HepG2 (cell line): ENCODE results near the gene LHPP. TPM values are rescaled to one million over a fixed set of nuclear protein-coding genes. Genes with fewer than 3 reads are reported as not detected.

Experiments
- ARNT2 ChIP-seq: sonication (generic); formaldehyde crosslinking; IDR thresholded peaks from 2 replicates; pipeline ENCODE4 v1.8.0; 2022; ENCODE audit warnings: mild to moderate bottlenecking, low read depth, missing genetic modification reagents, moderate library complexity
- GTF2F1 ChIP-seq: fragments of 150-350 bp; IDR thresholded peaks from 2 replicates; pipeline ENCODE4 v1.6.1; 2014; ENCODE audit warnings: low read length
- HOXA7 ChIP-seq: sonication (generic); formaldehyde crosslinking; IDR thresholded peaks from 2 replicates; pipeline ENCODE4 v1.8.1; 2022; ENCODE audit warnings: mild to moderate bottlenecking, missing genetic modification reagents, moderate library complexity
- JUN ChIP-seq: sonication (generic); formaldehyde crosslinking; IDR thresholded peaks from 2 replicates; pipeline ENCODE4 v1.4.0; 2020; ENCODE audit warnings: mild to moderate bottlenecking, missing genetic modification reagents
- MTA1 ChIP-seq: sonication (generic); formaldehyde crosslinking; IDR thresholded peaks from 2 replicates; pipeline ENCODE4 v1.4.0; 2020; ENCODE audit warnings: missing genetic modification reagents, mild to moderate bottlenecking, borderline replicate concordance
- NFIB ChIP-seq: sonication (generic); formaldehyde crosslinking; IDR thresholded peaks from 2 replicates; pipeline ENCODE4 v1.9.0; 2021; ENCODE audit warnings: missing genetic modification reagents, mild to moderate bottlenecking, borderline replicate concordance
- RBAK ChIP-seq: sonication (generic); formaldehyde crosslinking; IDR thresholded peaks from 2 replicates; pipeline ENCODE4 v1.5.1; 2020; ENCODE audit warnings: mild to moderate bottlenecking, missing genetic modification reagents
- SAFB2 ChIP-seq: sonication (generic); formaldehyde crosslinking; IDR thresholded peaks from 2 replicates; pipeline ENCODE4 v1.5.1; 2020; ENCODE audit warnings: missing genetic modification reagents, low read depth, mild to moderate bottlenecking, borderline replicate concordance
- SALL2 ChIP-seq: sonication (generic); formaldehyde crosslinking; IDR thresholded peaks from 2 replicates; pipeline ENCODE4 v1.8.1; 2023; ENCODE audit warnings: mild to moderate bottlenecking, missing genetic modification reagents, inconsistent platforms
- SIN3A ChIP-seq: IDR thresholded peaks from 2 replicates; pipeline ENCODE4 v1.6.1; 2011; ENCODE audit warnings: low read depth, mild to moderate bottlenecking, control low read depth, low read length, borderline replicate concordance
- SP1 ChIP-seq, 2 experiments: fragments of 450-650 bp in 1 of 2; sonication (generic) in 1 of 2; formaldehyde crosslinking in 1 of 2; IDR thresholded peaks; 2 replicates each; pipeline versions ENCODE4 v1.4.0 to v1.6.1; 2016 to 2020; ENCODE audit warnings: missing genetic modification reagents in 1 of 2
- XBP1 ChIP-seq: sonication (generic); formaldehyde crosslinking; IDR thresholded peaks from 2 replicates; pipeline ENCODE4 v1.5.0; 2020; ENCODE audit warnings: missing genetic modification reagents
- ZBTB25 ChIP-seq: IDR thresholded peaks from 2 replicates; pipeline ENCODE4 v1.6.1; 2018; ENCODE audit warnings: missing genetic modification reagents
- ZBTB7B ChIP-seq: sonication (generic); formaldehyde crosslinking; IDR thresholded peaks from 2 replicates; pipeline ENCODE4 v1.4.0; 2020; ENCODE audit warnings: missing genetic modification reagents
- ZNF143 ChIP-seq: sonication (generic); formaldehyde crosslinking; IDR thresholded peaks from 2 replicates; pipeline ENCODE4 v1.4.0; 2020; ENCODE audit warnings: missing genetic modification reagents
- ZNF160 ChIP-seq: sonication (generic); formaldehyde crosslinking; IDR thresholded peaks from 2 replicates; pipeline ENCODE4 v1.8.0; 2022; ENCODE audit warnings: mild to moderate bottlenecking, inconsistent platforms, missing genetic modification reagents
- ZSCAN25 ChIP-seq: sonication (generic); formaldehyde crosslinking; IDR thresholded peaks from 2 replicates; pipeline ENCODE4 v1.8.0; 2022; ENCODE audit warnings: mild to moderate bottlenecking, missing genetic modification reagents
- polyA plus RNA-seq, 8 experiments: library from polyadenylated mRNA; depleted of rRNA in 3 of 8; stranded (reverse) in 7 of 8; unstranded in 1 of 8; fragments of >200 nt; fragmentation: Illumina TruSeq in 4 of 8; extraction: Trizol in 4 of 8; gene quantifications; 2 replicates each; pipeline versions ENCODE4 v1.2.1 to v1.2.3, GENCODE V29; 2011 to 2016; ENCODE audit warnings: low read depth in 4 of 8, missing spikeins in 1 of 8, mixed read lengths in 1 of 8; ENCODE audit not compliant: insufficient read depth in 1 of 8
- total RNA-seq, 5 experiments: library from RNA; depleted of rRNA; stranded (reverse); fragments of >200 nt; fragmentation: Illumina TruSeq; extraction: Trizol; gene quantifications; 2 replicates each; pipeline ENCODE4 v1.2.3, GENCODE V29; 2016; ENCODE audit warnings: low read depth in 1 of 5
- TF ChIP-seq, protein P1 (sequence below), 2 experiments: fragments of 450-650 bp in 1 of 2; sonication (generic) in 1 of 2; formaldehyde crosslinking in 1 of 2; IDR thresholded peaks; 2 replicates each; pipeline versions ENCODE4 v1.6.1 to v1.8.0; 2016 to 2022; ENCODE audit warnings: antibody characterized with exemption in 1 of 2, mild to moderate bottlenecking in 1 of 2, missing genetic modification reagents in 1 of 2
- TF ChIP-seq, protein P2 (sequence below): sonication (generic); formaldehyde crosslinking; IDR thresholded peaks from 2 replicates; pipeline ENCODE4 v1.8.1; 2023; ENCODE audit warnings: mild to moderate bottlenecking, missing genetic modification reagents, borderline replicate concordance

Gene LHPP
- total and polyA plus RNA-seq, 2 of the 13 experiments (the other 11 are each of a cell fraction or from before 2014, with no cell fraction given) = 5.2 to 13.1 TPM

- TF ChIP-seq, protein P1, sequence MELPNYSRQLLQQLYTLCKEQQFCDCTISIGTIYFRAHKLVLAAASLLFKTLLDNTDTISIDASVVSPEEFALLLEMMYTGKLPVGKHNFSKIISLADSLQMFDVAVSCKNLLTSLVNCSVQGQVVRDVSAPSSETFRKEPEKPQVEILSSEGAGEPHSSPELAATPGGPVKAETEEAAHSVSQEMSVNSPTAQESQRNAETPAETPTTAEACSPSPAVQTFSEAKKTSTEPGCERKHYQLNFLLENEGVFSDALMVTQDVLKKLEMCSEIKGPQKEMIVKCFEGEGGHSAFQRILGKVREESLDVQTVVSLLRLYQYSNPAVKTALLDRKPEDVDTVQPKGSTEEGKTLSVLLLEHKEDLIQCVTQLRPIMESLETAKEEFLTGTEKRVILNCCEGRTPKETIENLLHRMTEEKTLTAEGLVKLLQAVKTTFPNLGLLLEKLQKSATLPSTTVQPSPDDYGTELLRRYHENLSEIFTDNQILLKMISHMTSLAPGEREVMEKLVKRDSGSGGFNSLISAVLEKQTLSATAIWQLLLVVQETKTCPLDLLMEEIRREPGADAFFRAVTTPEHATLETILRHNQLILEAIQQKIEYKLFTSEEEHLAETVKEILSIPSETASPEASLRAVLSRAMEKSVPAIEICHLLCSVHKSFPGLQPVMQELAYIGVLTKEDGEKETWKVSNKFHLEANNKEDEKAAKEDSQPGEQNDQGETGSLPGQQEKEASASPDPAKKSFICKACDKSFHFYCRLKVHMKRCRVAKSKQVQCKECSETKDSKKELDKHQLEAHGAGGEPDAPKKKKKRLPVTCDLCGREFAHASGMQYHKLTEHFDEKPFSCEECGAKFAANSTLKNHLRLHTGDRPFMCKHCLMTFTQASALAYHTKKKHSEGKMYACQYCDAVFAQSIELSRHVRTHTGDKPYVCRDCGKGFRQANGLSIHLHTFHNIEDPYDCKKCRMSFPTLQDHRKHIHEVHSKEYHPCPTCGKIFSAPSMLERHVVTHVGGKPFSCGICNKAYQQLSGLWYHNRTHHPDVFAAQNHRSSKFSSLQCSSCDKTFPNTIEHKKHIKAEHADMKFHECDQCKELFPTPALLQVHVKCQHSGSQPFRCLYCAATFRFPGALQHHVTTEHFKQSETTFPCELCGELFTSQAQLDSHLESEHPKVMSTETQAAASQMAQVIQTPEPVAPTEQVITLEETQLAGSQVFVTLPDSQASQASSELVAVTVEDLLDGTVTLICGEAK (IDR thresholded peaks at IDR 0.05) = no peak
- TF ChIP-seq, protein P1 (CRISPR knock-in tag; IDR thresholded peaks at IDR 0.05) = peak; percentile 89
- TF ChIP-seq SAFB2 = peak; percentile 37; the same call in 1 of the 2 replicates
- TF ChIP-seq GTF2F1 = no peak
- no peak for TF ChIP-seq SP1 (IDR thresholded peaks at IDR 0.05)
- no peak for TF ChIP-seq SP1 (CRISPR knock-in tag; IDR thresholded peaks at IDR 0.05)
- TF ChIP-seq, protein P2, sequence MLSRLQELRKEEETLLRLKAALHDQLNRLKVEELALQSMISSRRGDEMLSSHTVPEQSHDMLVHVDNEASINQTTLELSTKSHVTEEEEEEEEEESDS (CRISPR knock-in tag) = 0 out of 2 replicates have a peak, but pooled peaks have one; percentile 38
- peak; percentile 99 for TF ChIP-seq ZBTB7B (CRISPR knock-in tag)
- TF ChIP-seq XBP1 (CRISPR knock-in tag) = no peak
- no peak for TF ChIP-seq HOXA7 (CRISPR knock-in tag)
- TF ChIP-seq SALL2 (CRISPR knock-in tag) = 0 out of 2 replicates have a peak, but pooled peaks have one; percentile 34
- TF ChIP-seq ARNT2 (CRISPR knock-in tag) = no peak
- TF ChIP-seq MTA1 (CRISPR knock-in tag) = peak; percentile 97
- peak; percentile 49; the same call in 1 of the 2 replicates for TF ChIP-seq ZNF160 (CRISPR knock-in tag)
- peak; percentile 76 for TF ChIP-seq ZSCAN25
- peak; percentile 85 for TF ChIP-seq JUN
- no peak for TF ChIP-seq NFIB (CRISPR knock-in tag)
- TF ChIP-seq ZNF143 (CRISPR knock-in tag) = peak; percentile 41; the same call in 1 of the 2 replicates
- peak; percentile 68; the same call in 1 of the 2 replicates for TF ChIP-seq RBAK
- peak; percentile 45; the same call in 1 of the 2 replicates for TF ChIP-seq ZBTB25
- TF ChIP-seq SIN3A = peak; percentile 63
Observed at GRCh38 chr10:124470544-124471434, 9.2 kb downstream of the LHPP start (continued).
